ENCODE results near the gene BABAM2.

DNA sequence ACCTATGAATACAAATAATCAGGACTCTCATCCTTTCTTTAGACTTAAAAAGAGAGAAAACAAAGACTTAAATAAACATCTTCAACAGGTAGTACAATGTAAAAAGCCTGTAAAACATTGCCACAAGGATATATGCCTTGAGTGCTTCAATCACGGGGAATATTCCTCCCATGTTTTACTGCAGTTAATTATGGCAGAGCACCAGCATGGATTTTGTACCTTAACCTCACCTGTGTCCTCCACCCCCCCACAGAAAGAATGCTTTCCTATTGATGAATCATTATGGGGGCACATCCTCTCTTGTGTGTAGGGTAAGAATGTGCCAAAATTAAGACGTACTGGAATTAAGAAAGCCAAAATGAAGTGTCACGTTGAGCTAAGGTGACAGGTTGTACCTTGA, 312.2 kb downstream of the BABAM2 start:
- TF ChIP-seq, protein P1, sequence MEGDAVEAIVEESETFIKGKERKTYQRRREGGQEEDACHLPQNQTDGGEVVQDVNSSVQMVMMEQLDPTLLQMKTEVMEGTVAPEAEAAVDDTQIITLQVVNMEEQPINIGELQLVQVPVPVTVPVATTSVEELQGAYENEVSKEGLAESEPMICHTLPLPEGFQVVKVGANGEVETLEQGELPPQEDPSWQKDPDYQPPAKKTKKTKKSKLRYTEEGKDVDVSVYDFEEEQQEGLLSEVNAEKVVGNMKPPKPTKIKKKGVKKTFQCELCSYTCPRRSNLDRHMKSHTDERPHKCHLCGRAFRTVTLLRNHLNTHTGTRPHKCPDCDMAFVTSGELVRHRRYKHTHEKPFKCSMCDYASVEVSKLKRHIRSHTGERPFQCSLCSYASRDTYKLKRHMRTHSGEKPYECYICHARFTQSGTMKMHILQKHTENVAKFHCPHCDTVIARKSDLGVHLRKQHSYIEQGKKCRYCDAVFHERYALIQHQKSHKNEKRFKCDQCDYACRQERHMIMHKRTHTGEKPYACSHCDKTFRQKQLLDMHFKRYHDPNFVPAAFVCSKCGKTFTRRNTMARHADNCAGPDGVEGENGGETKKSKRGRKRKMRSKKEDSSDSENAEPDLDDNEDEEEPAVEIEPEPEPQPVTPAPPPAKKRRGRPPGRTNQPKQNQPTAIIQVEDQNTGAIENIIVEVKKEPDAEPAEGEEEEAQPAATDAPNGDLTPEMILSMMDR (IDR thresholded peaks at IDR 0.05): no peak
- no peak for TF ChIP-seq EZH2 (IDR thresholded peaks at IDR 0.05)

All from neural progenitor cell (in vitro differentiated cells).